SIG-M5 treated with dmso at 0.1 percent for 504 hours (cell line): ENCODE results near the gene DYSF.
A peak's percentile ranks its signal among the peaks of the same experiment; 100 is the strongest.
"Not testable (repeated sequence)": the region's sequence is repeated elsewhere in the genome, so short reads cannot be mapped to it uniquely, and the experiment has no call there.

Experiments
- DNase-seq: peaks from one replicate; lab custom pipeline; 2025; ENCODE audit not compliant: unreplicated experiment; lab: John Stamatoyannopoulos, UW

The DYSF gene

DNA sequence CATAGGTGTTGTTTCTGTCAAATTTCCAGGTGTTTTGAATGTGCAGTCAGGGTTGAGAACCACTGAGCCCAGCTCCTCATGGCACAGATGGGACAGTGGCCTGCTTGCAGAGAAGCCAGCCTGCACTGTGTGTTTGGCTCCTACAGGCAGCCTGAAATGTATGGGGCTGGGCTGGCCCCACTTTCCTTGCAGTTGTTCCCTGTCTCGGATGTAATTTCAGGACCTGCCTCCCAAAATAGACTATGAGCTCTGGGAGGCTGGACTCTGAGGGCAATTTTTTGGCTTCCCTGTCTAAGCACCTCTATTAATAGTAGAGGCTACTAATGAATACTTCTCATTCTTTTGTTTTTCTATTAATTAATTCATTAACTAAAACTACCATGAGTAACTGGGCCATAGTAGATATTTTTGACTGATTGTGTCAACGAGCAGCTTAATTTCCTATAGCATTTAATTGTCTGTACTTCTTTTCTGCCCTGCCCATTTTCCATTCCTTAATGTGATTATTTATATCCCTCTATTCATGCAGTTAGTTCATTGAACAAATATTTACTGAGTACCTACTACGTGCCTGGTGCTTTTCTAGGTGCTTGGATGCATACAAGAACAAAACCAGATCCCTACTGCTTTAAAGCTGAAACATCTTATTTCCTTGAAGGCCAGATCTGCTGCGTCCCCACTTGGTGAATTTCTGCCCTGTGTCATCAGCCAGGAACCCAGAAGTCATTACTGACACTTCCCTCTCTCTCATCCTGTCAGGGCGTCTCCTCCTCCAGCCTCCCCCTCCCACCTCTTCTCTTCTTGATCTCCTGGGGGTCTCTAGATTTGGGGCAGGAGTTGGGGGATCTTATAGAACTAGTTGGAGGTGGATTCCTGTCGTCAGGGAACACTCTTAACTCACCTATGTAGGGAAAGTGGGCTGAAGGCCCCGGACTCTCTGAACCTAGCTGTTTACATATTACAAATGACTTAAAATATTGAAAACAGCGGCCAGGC is 16.3 kb downstream of the DYSF start:
- no peak for DNase-seq

DNA sequence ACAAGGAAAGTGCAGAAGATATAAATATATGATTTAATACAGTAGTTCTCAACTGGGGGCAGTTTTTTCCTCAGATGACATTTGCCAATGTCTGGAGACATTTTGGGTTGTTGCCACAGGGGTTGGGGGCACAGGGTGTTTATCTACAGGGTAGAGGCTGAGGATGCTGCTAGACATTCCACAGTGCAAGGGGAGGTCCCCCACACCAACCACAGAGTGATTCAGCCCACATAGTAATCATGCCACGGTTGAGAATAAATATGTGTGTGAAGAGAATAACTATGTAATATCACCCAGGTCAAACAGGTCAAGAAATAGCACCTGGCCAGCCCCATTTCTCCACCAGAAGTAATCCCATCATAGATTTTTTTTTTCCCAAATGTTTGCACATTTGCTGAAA is 17.9 kb downstream of the DYSF start:
- DNase-seq, result no peak

DNA sequence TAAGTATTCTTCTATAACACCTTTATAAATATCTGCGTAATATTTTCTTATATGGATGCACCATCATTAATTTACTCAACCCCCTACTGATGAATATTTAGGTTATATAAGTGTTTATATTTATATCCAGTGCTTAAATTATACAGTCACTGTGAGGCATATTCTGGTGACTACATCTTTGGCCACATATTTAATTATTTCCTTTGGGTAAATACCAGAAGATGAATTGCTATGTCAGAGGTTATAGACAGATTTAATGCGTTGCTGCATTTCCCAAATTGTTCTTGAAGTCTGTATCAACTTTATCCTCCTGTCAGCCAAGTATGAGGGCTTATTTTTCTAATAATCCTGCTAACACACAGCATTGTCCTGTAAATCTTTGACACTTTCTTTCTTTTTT is 18.7 kb downstream of the DYSF start:
- no peak for DNase-seq

DNA sequence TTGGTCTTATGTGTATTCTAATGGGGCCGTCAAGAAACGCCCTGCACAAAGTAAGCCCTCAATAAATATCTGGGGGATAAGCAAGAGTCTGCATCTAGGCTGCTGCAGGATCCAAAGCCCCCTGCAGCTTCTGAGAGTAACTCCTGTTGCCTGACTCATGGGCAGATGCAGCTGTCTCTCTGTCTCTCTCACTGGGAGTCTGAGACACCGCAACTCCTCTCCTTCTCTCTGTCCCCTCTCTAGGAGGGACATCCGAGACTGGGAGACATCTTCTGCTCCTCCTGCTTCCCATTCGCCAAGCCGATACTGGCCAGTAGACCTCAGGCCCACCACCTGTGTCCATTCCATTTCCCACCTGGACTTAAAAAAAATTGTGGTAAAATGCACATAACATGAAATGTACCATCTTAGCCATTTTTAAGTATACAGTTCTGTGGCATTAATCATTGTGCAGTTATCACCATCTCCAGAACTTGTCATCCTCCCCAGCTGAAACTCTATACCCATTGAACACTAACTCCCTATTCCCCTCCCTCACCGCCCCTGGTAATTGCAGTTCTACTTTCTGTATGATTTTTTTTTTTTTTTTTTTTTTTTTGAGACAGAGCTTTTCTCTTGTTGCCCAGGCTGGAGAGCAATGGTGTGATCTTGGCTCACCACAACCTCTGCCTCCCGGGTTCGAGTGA is 20.1 kb downstream of the DYSF start:
- no peak for DNase-seq

DNA sequence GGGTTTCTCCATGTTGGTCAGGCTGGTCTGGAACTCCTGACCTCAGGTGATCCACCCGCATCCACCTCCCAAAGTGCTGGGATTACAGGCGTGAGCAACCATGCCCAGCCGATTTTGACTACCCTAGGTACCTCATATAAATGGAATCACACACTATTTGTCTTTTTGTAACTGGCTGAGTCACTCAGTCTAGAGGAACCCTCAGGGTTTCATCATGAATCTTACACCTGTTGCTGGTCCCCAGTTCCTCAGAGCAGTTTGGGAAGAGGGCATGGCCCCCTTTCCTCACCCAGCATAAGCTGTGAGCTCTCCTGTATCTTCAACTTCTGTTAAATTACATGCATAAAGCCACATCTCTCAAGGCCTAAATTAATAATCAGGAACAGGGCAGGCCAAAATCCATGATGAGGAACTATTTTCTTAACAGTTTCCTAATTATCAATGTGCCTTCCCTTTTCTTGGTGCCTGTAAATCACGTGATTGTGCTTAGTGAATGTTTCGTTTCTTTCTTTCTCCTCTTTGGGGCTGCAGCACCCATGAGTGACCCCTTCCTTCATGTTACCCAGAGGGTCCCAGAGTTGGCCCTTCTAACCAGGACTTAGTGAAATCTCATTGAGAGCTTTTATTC is 20.9 kb downstream of the DYSF start:
- DNase-seq, result peak; percentile 22

DNA sequence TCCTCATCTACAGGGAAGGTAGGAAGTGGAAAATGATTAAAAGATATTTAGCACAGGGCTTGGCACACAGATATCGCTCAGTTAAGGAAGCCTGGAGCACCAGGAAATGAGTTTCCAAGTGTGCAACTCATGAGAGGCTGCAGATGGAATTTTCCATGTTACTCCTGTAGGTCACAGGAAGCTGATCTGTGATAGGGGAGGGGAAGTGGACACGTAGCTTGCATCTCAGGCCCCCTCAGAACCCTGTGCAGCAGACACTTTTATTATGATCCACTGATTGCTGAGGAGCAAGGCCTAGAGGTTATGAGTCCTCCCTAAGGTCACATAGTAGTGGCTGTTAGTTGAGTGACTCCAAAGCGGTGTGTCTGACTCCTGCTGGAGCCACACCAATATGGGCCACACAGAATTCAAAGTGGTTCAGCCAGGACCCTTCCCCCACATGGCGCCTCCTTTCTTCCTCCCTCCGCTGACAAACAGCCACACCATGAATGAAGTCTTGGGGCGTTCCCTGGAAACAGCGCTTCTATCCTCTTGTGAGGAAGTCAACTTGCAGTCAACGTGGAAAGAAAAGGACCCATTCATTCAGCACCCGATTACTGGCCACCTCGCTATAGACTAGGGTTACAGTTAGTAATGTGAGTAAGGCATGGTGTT is 21.5 kb downstream of the DYSF start:
- no peak for DNase-seq

DNA sequence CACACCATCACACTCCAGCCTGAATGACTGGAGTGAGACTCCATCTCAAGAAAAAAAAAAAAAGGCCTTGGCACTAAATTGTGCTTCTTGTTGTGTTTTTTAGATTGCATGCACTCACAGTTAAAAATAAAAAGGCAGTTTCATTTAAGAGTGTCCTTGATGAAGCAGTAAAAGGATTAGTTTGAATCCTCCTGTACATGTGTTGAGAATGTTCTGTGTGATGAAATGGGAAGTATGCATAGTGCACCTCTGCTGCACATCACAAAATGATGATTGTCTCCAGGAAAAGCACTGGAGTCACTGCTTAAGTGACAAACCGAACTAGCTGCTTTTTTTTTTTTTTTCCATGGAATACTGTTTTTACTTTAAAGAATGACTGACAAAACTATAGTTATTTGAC is 23.1 kb downstream of the DYSF start:
- DNase-seq, result no peak

DNA sequence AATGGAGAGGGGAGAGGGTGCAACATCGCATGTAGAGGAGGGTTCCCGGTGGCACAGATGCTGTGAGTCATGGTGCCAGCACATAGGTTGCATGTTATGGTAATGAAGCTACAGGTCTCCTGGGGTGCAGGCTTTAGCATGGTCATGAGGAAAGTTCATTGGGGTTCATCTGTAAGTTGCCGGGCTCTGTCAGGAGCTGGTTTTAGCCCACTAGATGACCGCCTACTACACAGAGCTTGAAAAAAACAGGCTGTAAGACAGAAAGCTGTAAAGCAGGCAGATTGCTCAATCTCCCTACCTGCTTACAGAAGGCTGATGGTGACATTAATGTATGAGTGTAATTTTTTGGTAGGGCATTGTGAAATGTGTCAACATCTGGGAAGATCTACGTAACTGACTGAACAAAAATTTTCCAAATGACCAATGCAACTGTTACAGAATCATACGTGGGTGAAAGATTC is 23.9 kb downstream of the DYSF start:
- peak; percentile 54 for DNase-seq

DNA sequence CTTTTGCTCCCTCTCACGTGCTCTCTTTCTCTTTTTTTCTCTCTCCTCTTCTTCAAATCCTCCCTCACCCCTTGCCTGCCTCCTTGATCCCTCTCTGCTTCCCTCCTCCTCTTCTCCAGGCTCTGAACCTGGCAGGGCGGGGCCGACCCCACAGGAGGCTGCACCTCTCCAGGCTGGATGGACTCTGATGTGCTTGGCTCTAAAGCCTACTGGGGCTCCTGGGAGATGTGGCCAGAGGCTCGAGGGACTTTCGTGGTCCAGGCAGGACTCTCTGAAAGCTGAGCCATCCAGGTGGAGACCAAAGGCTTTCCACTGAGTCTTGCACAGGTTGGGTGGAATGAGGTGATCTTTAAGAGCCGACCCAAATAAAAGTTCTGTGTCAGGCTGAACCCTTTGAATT is 25.4 kb downstream of the DYSF start:
- DNase-seq, result no peak

DNA sequence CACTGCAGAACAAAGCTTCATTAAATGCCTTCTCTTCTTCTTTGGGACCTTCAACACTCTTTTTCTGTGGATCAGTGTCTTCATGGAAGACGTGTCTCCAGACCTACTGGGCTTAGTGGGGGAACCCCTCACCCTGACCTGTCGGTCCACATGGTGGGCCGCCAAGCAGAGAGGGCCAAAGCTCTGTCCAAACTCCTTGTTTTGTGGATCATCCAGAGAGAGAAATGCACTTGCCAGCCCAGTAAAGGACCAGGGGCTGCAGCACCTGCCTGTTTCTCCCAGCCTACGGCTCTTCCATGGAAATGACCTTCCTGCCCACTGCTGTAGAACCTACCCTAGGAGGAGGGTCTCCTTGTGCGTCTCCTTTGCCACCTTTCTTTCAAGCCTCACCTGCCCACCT is 25.9 kb downstream of the DYSF start:
- no peak for DNase-seq

DNA sequence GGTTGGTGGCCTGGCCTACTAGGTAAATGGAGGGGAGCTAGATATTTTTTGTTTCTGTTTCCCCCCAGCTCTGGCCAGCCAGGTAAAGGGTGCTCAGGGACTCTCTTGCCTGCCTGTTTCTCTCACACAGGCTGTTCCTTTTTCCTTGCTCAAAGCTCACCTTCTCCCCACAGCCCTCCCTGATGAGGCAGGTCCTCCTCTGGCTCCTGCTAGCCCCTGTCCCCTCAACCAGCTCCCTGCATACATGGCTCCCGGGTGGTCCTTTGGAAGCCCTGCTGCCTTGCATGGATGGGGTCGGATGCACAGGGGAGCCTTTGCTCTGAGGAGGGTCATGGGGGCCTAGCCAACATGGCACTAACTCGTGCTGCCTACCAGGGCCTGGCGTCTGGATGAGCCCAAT is 27.8 kb downstream of the DYSF start:
- DNase-seq, result no peak

DNA sequence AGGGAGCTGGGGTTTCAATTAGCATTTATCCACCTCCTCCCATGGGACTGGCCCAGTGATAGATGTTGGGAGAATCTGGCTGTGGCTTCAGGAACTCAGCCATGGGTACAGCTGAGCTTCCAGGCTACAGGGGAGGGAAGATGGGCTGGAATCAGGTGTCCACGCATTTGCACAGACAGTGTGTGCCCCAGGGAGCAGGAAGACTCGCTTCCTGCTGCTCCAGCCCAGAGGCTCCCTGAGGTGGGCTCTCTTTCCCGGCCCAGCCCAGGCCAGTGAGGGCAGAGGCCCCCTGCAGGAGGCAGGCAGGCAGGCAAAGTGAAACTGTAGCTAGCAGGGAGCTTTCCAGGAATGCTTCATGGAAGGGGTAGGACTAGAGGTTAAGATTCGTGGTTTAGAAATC is 28.7 kb downstream of the DYSF start:
- no peak for DNase-seq

DNA sequence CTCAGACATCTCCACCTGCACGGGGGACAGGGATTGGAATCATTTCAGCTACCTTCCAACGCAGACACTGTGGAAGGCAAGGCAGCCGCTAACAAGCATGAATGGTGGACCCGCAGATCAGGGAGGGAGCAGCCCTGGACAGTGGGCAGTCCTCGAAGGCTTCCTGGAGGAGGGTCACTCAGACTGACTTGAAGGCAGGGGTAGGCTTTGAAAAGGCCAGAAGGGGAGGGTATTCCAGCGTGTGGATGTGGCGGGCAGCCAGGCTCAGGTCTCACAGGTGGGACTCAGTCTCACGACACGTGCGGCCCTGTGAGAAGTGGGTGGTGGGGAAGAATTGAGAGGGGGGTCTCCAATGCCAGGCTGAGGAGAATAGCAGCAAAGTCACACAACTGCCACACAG is 29.9 kb downstream of the DYSF start:
- no peak for DNase-seq

DNA sequence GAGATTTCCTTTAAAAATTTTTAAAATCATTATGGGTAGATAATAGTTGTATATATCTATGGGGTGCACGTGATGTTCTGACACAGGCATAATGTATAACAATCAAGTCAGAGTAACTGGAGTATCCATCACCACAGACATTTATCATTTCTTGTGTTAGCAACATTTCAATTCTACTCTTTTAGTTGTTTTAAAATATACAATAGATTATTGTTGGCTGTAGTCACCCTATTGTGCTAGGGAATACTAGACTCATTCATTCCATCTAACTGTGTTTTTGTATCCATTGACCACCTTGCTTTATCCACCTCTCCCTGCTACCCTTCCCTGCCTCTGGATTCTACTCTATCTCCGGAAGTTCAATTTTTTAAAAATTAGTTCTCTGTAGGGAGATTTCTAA is 31.0 kb downstream of the DYSF start:
- no peak for DNase-seq

DNA sequence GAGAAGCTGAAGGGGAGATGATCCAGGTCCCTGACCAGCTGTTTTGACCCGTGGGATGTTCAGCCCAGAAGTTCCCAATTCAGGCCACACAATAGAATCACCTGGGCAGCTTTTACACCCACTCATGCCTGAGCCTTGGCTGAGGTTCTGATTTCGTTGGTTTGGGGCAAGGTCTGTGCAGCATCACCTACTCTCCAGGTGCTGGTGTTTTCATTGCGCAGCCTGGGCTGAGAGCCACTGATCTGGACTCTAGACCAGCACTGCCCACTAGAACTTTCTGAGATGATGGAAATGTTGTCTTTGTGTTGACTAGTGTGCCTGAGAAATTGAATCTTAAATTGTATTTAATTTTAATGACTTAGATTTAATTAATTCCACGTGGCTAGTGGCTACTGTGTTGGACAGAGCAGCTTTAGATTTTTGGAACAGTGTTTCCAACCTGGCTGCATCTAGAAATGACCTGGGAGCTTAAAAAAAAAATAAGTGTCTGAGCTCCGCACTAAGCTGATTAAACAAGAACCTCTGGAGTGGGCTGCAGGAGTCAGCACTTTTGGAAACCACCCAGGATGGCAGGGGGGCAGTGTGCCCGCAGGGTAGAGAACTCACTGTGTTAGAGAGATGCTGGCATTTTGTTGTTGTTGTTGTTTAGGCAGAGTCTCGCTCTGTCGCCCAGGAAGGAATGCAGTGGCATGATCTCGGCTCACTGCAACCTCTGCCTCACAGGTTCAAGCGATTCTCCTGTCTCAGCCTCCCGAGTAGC is 33.7 kb downstream of the DYSF start:
- no peak for DNase-seq

DNA sequence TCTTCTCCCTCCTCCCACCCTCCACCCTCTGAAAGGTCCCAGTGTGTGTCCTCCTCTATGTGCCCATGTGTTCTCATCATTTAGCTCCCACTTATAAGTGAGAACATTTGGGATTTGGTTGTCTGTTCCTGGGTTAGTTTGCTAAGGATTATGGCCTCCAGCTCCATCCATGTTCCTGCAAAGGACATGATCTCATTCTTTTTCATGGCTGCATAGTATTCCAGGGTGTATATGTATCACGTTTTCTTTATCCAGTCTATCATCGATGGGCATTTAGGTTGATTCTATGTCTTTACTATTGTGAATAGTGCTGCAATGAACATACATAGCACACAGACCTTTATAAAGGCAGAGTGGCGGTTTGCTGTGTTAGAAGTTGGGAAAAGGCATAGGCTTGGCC is 38.2 kb downstream of the DYSF start:
- DNase-seq, result not testable (repeated sequence)

DNA sequence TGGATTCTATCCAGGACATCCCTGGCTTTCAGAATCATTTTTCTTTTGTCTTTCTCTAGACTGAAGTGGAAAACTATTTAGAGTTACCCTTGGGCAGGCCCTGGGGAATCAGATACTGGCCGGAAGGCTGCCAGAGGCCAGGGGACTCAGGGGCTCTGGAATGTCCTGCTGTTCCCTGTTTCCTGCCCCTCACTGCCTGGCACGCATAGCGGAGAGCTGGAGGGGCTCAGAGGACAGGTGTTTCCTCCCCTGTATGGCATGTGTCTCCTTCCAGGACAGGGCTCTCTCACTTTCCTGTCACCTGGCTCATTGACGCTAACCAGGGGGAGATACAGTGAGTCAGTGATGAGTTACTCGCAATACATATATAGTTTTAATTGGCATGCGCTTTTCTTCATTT is 38.8 kb downstream of the DYSF start:
- no peak for DNase-seq

DNA sequence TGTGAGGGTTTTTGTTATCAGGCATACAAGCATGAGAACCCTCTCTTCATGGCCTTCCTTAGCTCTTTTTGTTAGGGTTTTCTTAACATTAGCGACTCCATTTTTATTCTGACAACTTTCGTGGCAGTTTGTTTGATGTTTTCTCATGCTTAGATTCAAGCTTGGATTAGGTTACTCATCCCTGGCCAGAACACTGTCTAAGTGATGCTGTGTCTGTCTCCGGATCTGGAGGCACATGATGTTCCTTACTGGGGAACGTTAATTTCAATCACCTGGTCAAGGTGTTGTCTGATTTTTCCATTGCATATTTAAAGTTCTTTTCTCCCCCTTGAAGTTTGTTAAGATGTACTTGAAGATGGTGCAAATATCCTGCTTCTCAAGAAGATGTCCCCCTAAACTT is 40.7 kb downstream of the DYSF start:
- DNase-seq, result no peak

DNA sequence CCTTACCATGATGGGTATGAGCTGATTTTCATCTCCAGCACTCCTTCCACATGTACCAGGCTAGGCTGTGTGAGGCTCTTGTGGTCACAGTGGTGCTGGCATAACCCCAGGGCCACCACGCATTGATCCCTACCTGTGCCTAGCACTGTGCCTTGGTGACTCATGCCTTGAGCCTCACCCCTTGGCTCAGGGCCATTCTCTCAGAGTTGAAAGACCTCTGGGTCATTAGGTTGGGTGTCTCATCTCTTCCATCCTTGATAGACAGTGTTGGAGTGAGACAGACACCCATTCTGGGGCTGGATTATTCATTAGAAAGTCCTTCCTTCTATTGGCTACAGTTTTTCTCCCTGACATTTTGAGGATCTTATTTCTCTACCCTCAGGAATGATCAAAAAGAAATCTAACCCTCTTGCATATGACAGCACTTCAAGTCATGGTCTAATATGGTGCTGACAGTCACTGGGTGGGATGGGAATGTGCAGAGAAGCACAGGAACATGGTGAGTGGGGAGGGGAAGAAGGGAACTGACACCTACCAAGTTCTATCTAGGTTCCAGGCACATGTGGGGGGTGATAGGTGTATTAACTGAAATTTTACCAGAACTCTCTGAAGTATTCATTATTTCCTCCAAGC is 41.3 kb downstream of the DYSF start:
- no peak for DNase-seq

DNA sequence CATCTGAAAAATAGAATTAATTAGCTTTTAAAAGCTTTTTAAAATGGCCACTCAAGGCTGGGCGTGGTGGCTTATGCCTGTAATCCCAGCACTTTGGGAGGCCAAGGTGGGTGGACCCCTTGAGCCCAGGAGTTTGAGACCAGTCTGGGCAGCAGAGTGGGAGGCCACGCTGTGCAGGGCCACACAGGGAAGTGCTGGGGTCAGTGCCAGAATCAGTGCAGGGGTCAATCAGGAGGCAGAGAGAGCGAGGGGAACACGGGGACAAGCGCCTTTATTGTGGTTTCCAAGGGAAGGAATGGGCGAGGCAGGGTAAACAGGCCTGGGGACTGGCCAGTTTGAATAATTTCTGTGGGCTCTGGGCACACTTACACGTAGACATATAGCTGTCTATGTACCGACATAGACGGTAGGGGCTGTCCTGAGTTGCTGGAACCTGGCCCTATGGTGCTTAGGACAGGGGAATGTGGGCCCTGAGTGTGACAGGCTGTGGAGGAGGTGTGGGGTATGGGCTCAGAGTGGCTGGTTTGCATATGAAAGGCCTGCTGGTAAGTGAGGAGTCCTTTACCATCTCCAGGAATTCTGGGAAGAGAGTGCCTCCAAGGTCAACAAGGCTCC is 42.9 kb downstream of the DYSF start:
- DNase-seq, result no peak
